Activated naive CD8-positive, alpha-beta T cell treated with anti-CD3 and anti-CD28 coated beads, Interleukin-2, amount 50 U/mL, for 24 hours (primary cell): ENCODE measurements around the gene HPCAL1.
"Not testable (repeated sequence)": the region's sequence is repeated elsewhere in the genome, so short reads cannot be mapped to it uniquely, and the experiment has no call there.

Experiments
- ATAC-seq: fragments of 150-1000 bp; cut with Tn5 transposase; one replicate; pipeline ENCODE4 v1.10.0; 2021
- DNase-seq: peaks from one replicate; pipeline ENCODE4 v3.0.0; 2021
- H3K27ac Mint-ChIP-seq: one replicate; pipeline ENCODE4 v1.8.0; 2021; ENCODE audit warnings: mild to moderate bottlenecking, mixed read lengths
- H3K27me3 Mint-ChIP-seq: one replicate; pipeline ENCODE4 v1.8.0; 2021; ENCODE audit warnings: mixed read lengths
- H3K36me3 Mint-ChIP-seq: one replicate; pipeline ENCODE4 v1.8.0; 2021; ENCODE audit warnings: low read depth, mixed read lengths
- H3K4me1 Mint-ChIP-seq: one replicate; pipeline ENCODE4 v1.8.0; 2021; ENCODE audit warnings: mixed read lengths
- H3K4me3 Mint-ChIP-seq: one replicate; pipeline ENCODE4 v1.8.0; 2021; ENCODE audit warnings: mild to moderate bottlenecking, moderate library complexity, mixed read lengths
- H3K9me3 Mint-ChIP-seq: one replicate; pipeline ENCODE4 v1.8.0; 2021; ENCODE audit warnings: mixed read lengths

The HPCAL1 gene

DNA sequence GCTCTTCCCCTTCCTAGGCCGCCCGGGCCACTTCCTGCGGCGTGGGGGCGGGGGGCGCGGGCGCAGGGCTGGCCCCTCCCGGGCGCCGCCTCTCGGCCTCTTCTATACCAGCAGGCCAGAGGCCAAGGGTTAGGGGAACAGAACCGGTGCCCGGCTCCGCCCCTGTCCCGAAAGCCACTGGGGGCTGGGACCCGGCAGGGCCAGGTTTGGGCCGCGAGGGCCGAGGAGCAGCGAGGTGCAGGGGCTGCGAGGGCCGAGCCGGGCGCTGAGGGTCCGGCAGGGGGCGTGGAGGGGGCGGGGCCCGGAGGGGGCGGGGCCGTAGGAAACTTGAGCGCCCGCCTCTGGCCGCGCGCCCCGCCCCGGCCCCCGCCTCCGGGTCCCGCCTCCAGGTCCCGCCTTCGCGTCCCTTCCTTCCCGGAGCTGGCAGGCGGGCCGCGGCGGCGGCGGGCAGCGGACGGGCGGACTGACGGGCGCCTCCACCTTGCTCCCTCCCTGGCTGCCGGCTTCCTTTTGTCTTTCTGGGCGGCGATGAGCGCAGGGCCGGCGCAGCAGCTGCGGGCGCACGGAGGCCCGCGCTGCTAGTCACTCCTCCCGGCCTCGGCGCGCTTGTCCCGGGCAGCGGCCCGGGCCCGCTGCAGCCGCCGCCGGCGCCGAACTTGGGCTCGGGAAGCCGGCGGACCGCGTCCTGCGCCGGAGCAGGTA is at the start of gene HPCAL1:
Gene HPCAL1, plus strand, starts transcription at position 426 of the 702 bp plus-strand sequence. CDS start 116,854 bp downstream, outside the sequence.
- Mint-ChIP-seq H3K4me3 (peak within 1 kb of the TSS; percentile 97), H3K36me3 (peaks cover 4% of the 10 kb centered on the region), H3K27ac (peak within 1 kb of the TSS; percentile 88), H3K4me1 (peaks cover 76% of the 10 kb centered on the region), H3K9me3 (no peaks in the 10 kb centered on the region), H3K27me3 (no peaks in the 10 kb centered on the region)
- DNase-seq (peak; percentile 88), ATAC-seq (peak; percentile 70)

GRCh38 chr2:10253596-10254372 is 48.9 kb upstream of the HPCAL1 start:
- Mint-ChIP-seq H3K36me3 (peaks cover 7% of the 10 kb centered on the region), H3K27me3 (peaks cover 2% of the 10 kb centered on the region), H3K4me3 (no peak overlapping the region), H3K4me1 (peaks cover 4% of the 10 kb centered on the region), H3K27ac (no peak overlapping the region), H3K9me3 (peaks cover 23% of the 10 kb centered on the region)
- ATAC-seq: no peak
- no peak for DNase-seq

DNA sequence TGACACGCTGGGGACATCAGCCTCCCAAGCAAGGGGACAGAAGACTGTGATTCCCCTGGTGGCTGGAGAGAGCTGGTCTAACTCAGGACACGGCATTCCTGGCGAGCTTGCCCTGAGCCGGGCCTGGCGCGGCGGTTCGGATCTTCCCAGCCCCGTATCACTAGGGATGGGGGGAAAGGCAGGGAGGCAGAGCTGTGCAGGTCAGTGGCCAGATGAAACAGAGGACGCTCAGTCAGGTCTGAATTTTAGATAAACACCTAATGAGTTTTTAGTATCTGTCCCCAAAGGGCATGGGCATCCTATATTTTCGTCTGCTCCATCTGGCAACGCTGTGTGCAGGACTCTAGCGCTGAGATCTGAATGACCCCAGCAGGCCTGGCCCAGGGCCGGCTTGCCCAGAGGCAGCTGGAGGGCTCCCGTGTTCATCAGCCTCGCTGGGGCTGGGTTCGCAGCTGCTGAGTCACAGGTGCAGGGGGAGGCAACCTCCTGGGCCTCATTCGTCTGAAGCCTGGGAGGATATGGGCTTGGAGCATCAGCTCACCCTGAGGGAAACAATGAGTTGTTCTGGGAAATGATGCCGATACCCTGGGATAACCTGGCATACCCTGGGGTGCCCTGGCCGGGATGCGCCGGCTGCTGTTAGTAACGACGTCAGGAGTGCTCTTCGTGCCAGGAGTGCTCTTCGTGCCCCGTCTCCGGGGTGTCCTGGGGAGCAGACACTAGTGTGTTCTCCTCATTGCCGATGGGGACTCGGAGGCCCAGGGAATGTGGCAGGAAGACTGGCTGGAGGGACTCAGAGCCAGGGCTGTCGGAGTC is 48.1 kb upstream of the HPCAL1 start:
- Mint-ChIP-seq H3K27ac (no peak overlapping the region), H3K4me3 (no peak overlapping the region), H3K36me3 (peaks cover 7% of the 10 kb centered on the region), H3K9me3 (peaks cover 17% of the 10 kb centered on the region), H3K27me3 (peaks cover 2% of the 10 kb centered on the region), H3K4me1 (peaks cover 4% of the 10 kb centered on the region)
- DNase-seq (no peak), ATAC-seq (no peak)

- Mint-ChIP-seq H3K4me1 (no peaks in the 10 kb centered on the region), H3K36me3 (peaks cover 2% of the 10 kb centered on the region), H3K27ac (no peak overlapping the region), H3K27me3 (peaks cover 2% of the 10 kb centered on the region), H3K9me3 (peaks cover 9% of the 10 kb centered on the region), H3K4me3 (no peak overlapping the region)
- ATAC-seq: no peak
- no peak for DNase-seq
These were observed 47.3 kb upstream of the HPCAL1 start for GRCh38 chr2:10255189-10256030.

GRCh38 chr2:10256031-10256514 is 46.6 kb upstream of the HPCAL1 start:
- no peak overlapping the region for H3K4me3 Mint-ChIP-seq
- no peak for ATAC-seq
- H3K27ac Mint-ChIP-seq: no peak overlapping the region
- no peaks in the 10 kb centered on the region for H3K36me3 Mint-ChIP-seq
- no peaks in the 10 kb centered on the region for H3K4me1 Mint-ChIP-seq
- no peak for DNase-seq
- H3K9me3 Mint-ChIP-seq: peaks cover 3% of the 10 kb centered on the region
- H3K27me3 Mint-ChIP-seq: peaks cover 2% of the 10 kb centered on the region

DNA sequence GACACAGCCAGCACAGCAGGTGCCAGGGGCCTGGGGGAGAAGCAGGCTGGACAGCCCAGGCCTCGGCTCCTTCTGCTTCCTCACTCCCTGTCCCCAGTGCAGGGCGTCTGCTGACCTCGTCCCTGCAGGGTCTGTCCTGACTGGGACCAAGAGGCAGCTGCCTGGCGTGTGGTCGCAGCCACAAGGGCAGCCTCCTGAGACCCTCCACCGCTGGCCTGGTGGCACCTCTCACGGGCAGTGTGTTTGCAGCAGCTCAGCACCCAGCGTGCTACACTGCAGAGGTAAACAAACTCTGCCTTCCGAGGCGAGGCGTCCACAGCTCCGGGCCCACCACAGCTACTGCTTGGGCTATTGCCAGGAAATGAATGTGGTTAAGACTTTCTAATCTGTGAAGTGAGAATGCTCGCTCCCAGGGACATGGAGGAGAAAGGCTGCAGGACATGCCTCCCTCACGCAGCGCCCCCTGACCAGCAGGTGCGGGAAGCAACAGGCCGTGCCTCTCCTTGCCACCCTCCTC is 46.1 kb upstream of the HPCAL1 start:
- Mint-ChIP-seq H3K4me3 (no peak overlapping the region), H3K27me3 (peaks cover under 1% of the 10 kb centered on the region), H3K27ac (no peak overlapping the region), H3K36me3 (no peaks in the 10 kb centered on the region), H3K9me3 (peaks cover under 1% of the 10 kb centered on the region), H3K4me1 (no peaks in the 10 kb centered on the region)
- DNase-seq (no peak), ATAC-seq (no peak)

DNA sequence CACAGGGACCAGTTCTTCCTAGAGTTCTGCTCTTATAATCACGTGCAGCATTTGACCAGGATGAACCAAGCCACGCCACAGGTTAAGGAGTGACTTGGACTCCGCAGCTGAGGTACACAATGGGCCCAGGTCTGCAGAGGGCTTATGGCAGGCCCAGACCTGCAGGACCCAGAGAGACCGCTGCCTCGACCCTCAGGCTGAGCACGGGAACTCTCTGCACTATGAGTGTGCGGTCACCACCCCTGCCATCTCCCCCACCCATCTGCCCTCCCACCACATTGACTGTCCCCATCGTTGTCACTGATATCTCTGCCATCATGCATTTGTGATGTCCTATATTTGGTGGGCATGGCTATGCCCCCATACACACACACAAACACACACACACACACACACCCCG is 45.7 kb upstream of the HPCAL1 start:
- ATAC-seq (no peak), DNase-seq (no peak)
- Mint-ChIP-seq H3K4me1 (no peaks in the 10 kb centered on the region), H3K4me3 (no peak overlapping the region), H3K9me3 (no peaks in the 10 kb centered on the region), H3K36me3 (no peaks in the 10 kb centered on the region), H3K27ac (no peak overlapping the region), H3K27me3 (no peaks in the 10 kb centered on the region)

DNA sequence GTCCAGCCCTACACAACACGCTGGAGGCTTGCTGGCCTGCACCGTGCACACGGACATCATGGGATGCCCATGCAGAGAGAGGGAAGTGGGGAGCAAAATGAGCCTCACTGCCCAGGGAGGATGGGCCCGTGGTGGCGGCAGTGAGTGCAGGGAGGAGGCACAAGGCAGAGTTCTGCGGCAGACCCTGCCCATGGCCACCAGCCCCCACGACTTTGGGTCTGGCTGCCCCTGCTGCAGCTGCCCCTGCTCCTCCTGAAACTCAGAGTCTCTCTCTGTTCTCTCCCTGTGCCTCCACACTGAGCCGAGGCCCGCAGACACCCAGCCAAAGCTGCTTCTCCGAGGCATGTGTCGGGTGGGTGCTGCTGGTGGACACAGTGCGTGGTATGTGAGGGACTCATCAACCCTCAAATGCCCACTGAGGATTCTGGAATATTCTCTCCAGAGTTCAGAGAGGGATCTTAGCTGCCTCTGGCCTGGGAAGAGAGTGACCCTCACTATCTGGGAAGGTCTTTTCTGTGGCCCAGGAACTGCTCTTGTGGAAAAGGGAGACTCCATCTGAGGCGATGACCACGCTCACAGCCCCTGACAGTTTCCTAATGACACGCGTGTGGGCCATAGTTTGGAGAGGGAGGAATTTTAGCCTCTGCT is 45.1 kb upstream of the HPCAL1 start:
- Mint-ChIP-seq H3K36me3 (no peaks in the 10 kb centered on the region), H3K27me3 (no peaks in the 10 kb centered on the region), H3K4me3 (no peak overlapping the region), H3K4me1 (no peaks in the 10 kb centered on the region), H3K9me3 (no peaks in the 10 kb centered on the region), H3K27ac (no peak overlapping the region)
- DNase-seq (no peak), ATAC-seq (no peak)

- no peaks in the 10 kb centered on the region for H3K36me3 Mint-ChIP-seq
- ATAC-seq: no peak
- H3K27ac Mint-ChIP-seq: no peak overlapping the region
- H3K4me3 Mint-ChIP-seq: no peak overlapping the region
- no peaks in the 10 kb centered on the region for H3K4me1 Mint-ChIP-seq
- H3K27me3 Mint-ChIP-seq: no peaks in the 10 kb centered on the region
- DNase-seq: no peak
- H3K9me3 Mint-ChIP-seq: no peaks in the 10 kb centered on the region
These were observed 44.4 kb upstream of the HPCAL1 start for GRCh38 chr2:10258326-10258725.

DNA sequence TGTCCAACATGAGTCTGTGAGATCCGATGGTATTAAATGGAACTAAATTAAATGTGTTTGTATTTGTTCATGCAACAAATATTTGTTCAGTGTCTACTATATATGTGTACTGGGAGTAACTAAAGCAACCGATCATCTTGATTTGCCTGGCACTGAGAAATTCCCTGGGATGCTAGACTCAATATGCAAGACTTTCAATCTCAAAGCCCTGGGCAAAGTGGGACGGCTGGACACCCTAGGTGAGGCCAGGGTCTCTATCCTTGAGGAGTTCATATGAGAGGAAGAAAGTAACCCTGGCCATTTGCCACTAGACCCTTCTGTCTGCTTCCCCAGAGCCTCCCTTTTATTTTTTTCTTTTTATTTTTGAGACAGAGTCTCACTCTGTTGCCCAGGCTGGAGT is 44.0 kb upstream of the HPCAL1 start:
- Mint-ChIP-seq H3K27ac (no peak overlapping the region), H3K27me3 (no peaks in the 10 kb centered on the region), H3K4me3 (no peak overlapping the region), H3K36me3 (no peaks in the 10 kb centered on the region), H3K9me3 (no peaks in the 10 kb centered on the region), H3K4me1 (no peaks in the 10 kb centered on the region)
- ATAC-seq (no peak), DNase-seq (no peak)

DNA sequence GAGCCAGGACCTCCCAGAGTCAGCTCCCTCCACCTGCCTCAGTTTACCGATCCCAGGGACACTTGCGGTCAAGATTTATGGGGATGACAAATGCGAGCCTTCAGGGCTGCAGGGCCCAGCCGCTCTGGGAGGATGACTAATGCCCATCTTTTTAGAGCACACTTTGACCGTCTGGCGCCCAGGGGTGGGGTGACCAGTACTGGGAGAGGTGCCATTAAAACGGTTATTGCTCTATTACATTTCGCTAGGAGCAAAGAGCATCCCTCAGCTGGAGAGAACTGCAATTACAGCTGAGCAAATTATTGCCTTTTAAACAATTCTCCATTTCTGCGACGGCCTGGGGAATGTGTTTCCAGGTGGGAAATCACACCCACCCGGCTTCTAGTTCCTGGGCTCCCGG is 42.6 kb upstream of the HPCAL1 start:
- Mint-ChIP-seq H3K4me1 (no peaks in the 10 kb centered on the region), H3K27ac (no peak overlapping the region), H3K4me3 (no peak overlapping the region), H3K36me3 (no peaks in the 10 kb centered on the region), H3K9me3 (no peaks in the 10 kb centered on the region), H3K27me3 (no peaks in the 10 kb centered on the region)
- ATAC-seq (no peak), DNase-seq (no peak)

DNA sequence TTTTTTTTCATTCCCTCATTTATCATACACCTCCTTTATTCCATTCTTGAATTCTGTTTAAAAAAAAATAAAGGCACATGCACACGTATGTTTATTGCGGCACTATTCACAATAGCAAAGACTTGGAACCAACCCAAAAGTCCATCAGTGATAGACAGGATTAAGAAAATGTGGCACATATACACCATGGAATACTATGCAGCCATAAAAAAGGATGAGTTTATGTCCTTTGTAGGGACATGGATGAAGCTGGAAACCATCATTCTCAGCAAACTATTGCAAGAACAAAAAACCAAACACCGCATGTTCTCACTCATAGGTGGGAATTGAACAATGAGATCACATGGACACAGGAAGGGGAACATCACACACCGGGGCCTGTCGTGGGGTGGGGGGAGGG is 39.2 kb upstream of the HPCAL1 start:
- not testable (repeated sequence) for H3K4me3 Mint-ChIP-seq, ATAC-seq, H3K4me1 Mint-ChIP-seq, H3K27me3 Mint-ChIP-seq, H3K36me3 Mint-ChIP-seq, DNase-seq, H3K9me3 Mint-ChIP-seq, H3K27ac Mint-ChIP-seq

GRCh38 chr2:10264506-10265328 is 38.0 kb upstream of the HPCAL1 start:
- ATAC-seq: no peak
- Mint-ChIP-seq H3K27me3 (no peaks in the 10 kb centered on the region), H3K4me1 (no peaks in the 10 kb centered on the region), H3K36me3 (no peaks in the 10 kb centered on the region), H3K9me3 (no peaks in the 10 kb centered on the region), H3K4me3 (no peak overlapping the region), H3K27ac (no peak overlapping the region)
- no peak for DNase-seq
